OCI-LY3 (cell line): ENCODE measurements around the gene NLGN1.

Source experiments
- CTCF ChIP-seq: fragments of 200-600, 300-600 bp; sonication (generic); IDR thresholded peaks from 2 replicates; pipeline ENCODE4 v1.5.1; 2014; ENCODE audit warnings: antibody characterized with exemption, low read length, low read depth
- EZH2phosphoT487 ChIP-seq: fragments of 200-600 bp; shearing (Covaris generic); IDR thresholded peaks from 2 replicates; pipeline ENCODE4 v1.6.1; 2018; ENCODE audit warnings: antibody characterized with exemption, mixed run types, low read depth

- TF ChIP-seq CTCF (no peak), EZH2phosphoT487 (no peak)
Observed at GRCh38 chr3:174146008-174146407, 748.5 kb downstream of the NLGN1 start.
